DOHH2 (cell line): ENCODE data around the gene TMEM161A.

Experiments
- EZH2phosphoT487 ChIP-seq: fragments of 200-600 bp; sonication (generic); IDR thresholded peaks from 2 replicates; pipeline ENCODE4 v1.6.1; 2017; ENCODE audit warnings: borderline replicate concordance, mild to moderate bottlenecking, antibody characterized with exemption, low read length, moderate library complexity, mixed read lengths
- TF ChIP-seq, protein P1 (sequence below): fragments of 200-600 bp; sonication (generic); IDR thresholded peaks from one replicate; pipeline ENCODE4 v1.5.1; 2014; ENCODE audit warnings: antibody characterized with exemption, mild to moderate bottlenecking, low read depth, low read length; ENCODE audit not compliant: poor library complexity, severe bottlenecking

DNA sequence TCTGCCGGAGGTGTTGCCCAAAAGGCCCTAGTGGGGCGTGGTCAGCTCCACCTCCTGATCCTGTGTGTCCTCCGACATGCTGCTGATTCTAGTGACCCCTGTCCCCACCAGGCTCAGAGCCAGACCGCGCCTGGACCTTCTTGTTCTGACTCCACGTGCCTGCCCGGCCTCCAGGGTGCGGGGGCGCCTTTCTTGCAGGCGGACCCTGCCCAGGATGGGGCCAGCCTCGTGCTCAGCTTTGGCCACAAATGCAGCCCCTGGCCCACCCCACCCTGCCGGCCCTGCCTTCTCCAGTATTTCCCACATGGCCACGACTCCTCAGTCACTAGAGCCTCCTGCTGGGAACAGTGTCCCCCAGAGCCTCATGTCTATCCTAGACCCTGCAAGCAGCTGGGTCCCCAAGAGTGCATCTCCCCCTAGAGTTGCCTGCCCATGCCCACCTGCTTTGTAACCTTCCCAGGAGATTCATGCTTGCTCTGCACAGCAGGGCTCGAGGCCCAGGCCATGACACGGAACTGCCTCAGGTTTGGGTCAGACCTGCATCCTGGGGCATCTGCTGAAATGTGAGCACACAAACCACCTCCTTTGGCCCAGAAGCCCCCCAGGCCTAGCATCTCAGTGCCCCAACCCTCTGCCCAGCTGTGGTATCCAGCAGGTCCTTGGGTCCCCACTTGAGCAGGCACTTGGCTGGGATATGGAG lies 27.0 kb downstream of the TMEM161A start:
- TF ChIP-seq, protein P1, sequence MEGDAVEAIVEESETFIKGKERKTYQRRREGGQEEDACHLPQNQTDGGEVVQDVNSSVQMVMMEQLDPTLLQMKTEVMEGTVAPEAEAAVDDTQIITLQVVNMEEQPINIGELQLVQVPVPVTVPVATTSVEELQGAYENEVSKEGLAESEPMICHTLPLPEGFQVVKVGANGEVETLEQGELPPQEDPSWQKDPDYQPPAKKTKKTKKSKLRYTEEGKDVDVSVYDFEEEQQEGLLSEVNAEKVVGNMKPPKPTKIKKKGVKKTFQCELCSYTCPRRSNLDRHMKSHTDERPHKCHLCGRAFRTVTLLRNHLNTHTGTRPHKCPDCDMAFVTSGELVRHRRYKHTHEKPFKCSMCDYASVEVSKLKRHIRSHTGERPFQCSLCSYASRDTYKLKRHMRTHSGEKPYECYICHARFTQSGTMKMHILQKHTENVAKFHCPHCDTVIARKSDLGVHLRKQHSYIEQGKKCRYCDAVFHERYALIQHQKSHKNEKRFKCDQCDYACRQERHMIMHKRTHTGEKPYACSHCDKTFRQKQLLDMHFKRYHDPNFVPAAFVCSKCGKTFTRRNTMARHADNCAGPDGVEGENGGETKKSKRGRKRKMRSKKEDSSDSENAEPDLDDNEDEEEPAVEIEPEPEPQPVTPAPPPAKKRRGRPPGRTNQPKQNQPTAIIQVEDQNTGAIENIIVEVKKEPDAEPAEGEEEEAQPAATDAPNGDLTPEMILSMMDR, result no peak
- TF ChIP-seq EZH2phosphoT487, result no peak
